ENCODE data around the gene DPEP2.

- TF ChIP-seq CTCF (IDR thresholded peaks at IDR 0.05; ENCODE audit: low read depth, low read length, poor library complexity, severe bottlenecking): no peak
- TF ChIP-seq EZH2phosphoT487 (IDR thresholded peaks at IDR 0.05; ENCODE audit: borderline replicate concordance, low read length): no peak
Observed at GRCh38 chr16:67945392-67945933, 53.8 kb downstream of the DPEP2 start.

All from DOHH2 (cell line).